Glomerular endothelial cell (primary cell): Measurements from ENCODE around the gene DOCK9. TPM values are rescaled to one million over a fixed set of nuclear protein-coding genes. Genes with fewer than 3 reads are reported as not detected.
A peak's percentile ranks its signal among the peaks of the same experiment; 100 is the strongest.

ENCODE experiments used
- DNase-seq: peaks from one replicate; pipeline ENCODE4 v3.0.0-alpha.2; 2011; ENCODE audit warnings: low read depth, low spot score; ENCODE audit errors: extremely low read depth
- total RNA-seq: library from RNA; depleted of rRNA; stranded (reverse); fragments of >200 nt; gene quantifications from 2 replicates; pipeline ENCODE4 v1.2.3, GENCODE V29; 2015

Gene DOCK9
- total RNA-seq, 1 donor from 2014 or later = 400 TPM

- DNase-seq = no peak
These were observed 86.9 kb downstream of the DOCK9 start for GRCh38 chr13:98890925-98891324.

- DNase-seq = no peak
These were observed 87.7 kb downstream of the DOCK9 start for GRCh38 chr13:98890186-98890585.

GRCh38 chr13:98889419-98890085 lies 88.3 kb downstream of the DOCK9 start:
- DNase-seq = no peak

- no peak for DNase-seq
These were observed 89.0 kb downstream of the DOCK9 start for GRCh38 chr13:98888890-98889279.

- no peak for DNase-seq
These were observed 89.5 kb downstream of the DOCK9 start for GRCh38 chr13:98888222-98888889.

GRCh38 chr13:98886587-98887230 lies 91.2 kb downstream of the DOCK9 start:
- no peak for DNase-seq

GRCh38 chr13:98885600-98885999 lies 92.3 kb downstream of the DOCK9 start:
- DNase-seq = no peak

- DNase-seq = no peak
These were observed 93.9 kb downstream of the DOCK9 start for GRCh38 chr13:98883998-98884397.

- no peak for DNase-seq
These were observed 96.5 kb downstream of the DOCK9 start for GRCh38 chr13:98881390-98881789.

GRCh38 chr13:98880677-98881076 lies 97.2 kb downstream of the DOCK9 start:
- DNase-seq = no peak

- no peak for DNase-seq
These were observed 97.9 kb downstream of the DOCK9 start for GRCh38 chr13:98879957-98880356.

GRCh38 chr13:98879127-98879520 lies 98.7 kb downstream of the DOCK9 start:
- no peak for DNase-seq

- DNase-seq = no peak
These were observed 99.3 kb downstream of the DOCK9 start for GRCh38 chr13:98878486-98879126.

- no peak for DNase-seq
These were observed 99.9 kb downstream of the DOCK9 start for GRCh38 chr13:98877936-98878335.

- DNase-seq = no peak
These were observed 100.4 kb downstream of the DOCK9 start for GRCh38 chr13:98877466-98877865.

GRCh38 chr13:98875146-98875729 lies 102.6 kb downstream of the DOCK9 start:
- no peak for DNase-seq

GRCh38 chr13:98874029-98874397 lies 103.9 kb downstream of the DOCK9 start:
- DNase-seq = no peak

- DNase-seq = no peak
These were observed 104.4 kb downstream of the DOCK9 start for GRCh38 chr13:98873377-98874028.

GRCh38 chr13:98871727-98872126 lies 106.1 kb downstream of the DOCK9 start:
- no peak for DNase-seq

- peak; percentile 63 for DNase-seq
These were observed 108.3 kb downstream of the DOCK9 start for GRCh38 chr13:98869408-98870090.
